Erythroblast (primary cell): ENCODE results near the gene PIAS1.

Source experiments
- GATA1 ChIP-seq: IDR thresholded peaks from 2 replicates; pipeline ENCODE4 v1.6.1; 2011; ENCODE audit warnings: low read depth, mild to moderate bottlenecking, control low read depth, low read length, moderate library complexity
- POLR2A ChIP-seq: IDR thresholded peaks from 2 replicates; pipeline ENCODE4 v1.6.1; 2011; ENCODE audit warnings: mild to moderate bottlenecking, low read length

DNA sequence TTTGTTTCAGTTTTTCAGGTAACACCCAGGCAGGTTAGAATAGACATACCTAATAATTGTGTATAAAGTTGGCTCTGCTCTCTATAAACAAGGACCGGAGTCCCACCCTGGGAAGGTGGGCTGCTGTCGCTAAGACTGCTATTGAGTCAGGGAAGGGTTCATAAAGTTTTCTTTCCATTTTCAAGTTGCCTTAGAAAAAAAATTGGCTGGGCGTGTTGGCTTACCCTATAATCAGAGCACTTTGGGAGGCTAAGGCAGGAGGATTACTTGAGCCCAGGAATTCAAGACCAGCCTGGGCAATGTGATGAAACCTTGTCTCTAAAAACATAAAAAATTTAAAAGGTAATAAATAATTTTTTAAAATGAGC, 11.3 kb upstream of the PIAS1 start:
- TF ChIP-seq POLR2A (no peak), GATA1 (no peak)
